Measurements from ENCODE around the gene SAT1. TPM values are rescaled to one million over a fixed set of nuclear protein-coding genes. Genes with fewer than 3 reads are reported as not detected.
A peak's percentile ranks its signal among the peaks of the same experiment; 100 is the strongest.

Gene SAT1
- total and polyA plus RNA-seq, 4 donors: 606 to 2,339 (median 1,213) TPM

DNA sequence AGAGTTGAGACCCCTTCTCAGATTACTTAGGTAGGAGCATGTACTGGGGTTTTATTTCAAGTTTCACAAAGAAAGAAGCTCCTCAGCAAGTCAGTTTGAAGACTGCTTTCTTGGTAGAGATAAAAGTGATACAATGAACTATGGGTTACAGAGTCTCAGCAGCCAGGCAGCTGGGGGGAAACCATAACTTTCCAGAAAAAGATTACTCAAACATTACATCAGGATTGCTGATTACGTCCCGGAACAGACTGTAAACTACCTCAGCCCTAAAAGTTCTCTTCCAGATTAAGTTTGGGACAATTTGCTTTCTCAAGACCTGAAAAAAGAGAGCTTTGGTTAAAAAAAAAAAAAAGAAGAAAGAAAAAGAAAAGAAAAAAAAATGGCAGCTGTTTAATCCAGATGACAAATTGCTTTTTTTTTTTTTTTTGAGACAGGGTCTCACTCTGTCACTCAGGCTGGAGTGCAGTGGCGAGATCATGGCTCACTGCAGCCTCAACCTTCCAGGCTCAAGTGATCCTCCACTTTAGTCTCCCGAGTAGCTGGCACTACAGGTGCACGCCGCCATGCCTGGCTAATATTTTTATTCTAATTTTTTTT lies 16.6 kb downstream of the SAT1 start:
- TF ChIP-seq, protein P1, sequence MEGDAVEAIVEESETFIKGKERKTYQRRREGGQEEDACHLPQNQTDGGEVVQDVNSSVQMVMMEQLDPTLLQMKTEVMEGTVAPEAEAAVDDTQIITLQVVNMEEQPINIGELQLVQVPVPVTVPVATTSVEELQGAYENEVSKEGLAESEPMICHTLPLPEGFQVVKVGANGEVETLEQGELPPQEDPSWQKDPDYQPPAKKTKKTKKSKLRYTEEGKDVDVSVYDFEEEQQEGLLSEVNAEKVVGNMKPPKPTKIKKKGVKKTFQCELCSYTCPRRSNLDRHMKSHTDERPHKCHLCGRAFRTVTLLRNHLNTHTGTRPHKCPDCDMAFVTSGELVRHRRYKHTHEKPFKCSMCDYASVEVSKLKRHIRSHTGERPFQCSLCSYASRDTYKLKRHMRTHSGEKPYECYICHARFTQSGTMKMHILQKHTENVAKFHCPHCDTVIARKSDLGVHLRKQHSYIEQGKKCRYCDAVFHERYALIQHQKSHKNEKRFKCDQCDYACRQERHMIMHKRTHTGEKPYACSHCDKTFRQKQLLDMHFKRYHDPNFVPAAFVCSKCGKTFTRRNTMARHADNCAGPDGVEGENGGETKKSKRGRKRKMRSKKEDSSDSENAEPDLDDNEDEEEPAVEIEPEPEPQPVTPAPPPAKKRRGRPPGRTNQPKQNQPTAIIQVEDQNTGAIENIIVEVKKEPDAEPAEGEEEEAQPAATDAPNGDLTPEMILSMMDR (IDR thresholded peaks at IDR 0.05; ENCODE audit: control extremely low read depth, extremely low read depth): no peak
- no peak for ATAC-seq (ENCODE audit: insufficient read depth, low FRiP score)
- Histone ChIP-seq H3K9me3 (ENCODE audit: control insufficient read depth in 4 of 4, insufficient read depth in 3 of 4, low read length in 3 of 4) (no peaks in the 10 kb centered on the region), H3K27ac (ENCODE audit: low read depth in 1 of 2, low read length in 1 of 2) (peak overlapping the region in 1 of 2 donors; percentile 40), H3K9ac (ENCODE audit: insufficient read depth in 1 of 2, low read length in 2 of 2) (no peak overlapping the region), H3K4me1 (ENCODE audit: control insufficient read depth in 5 of 5, insufficient read depth in 5 of 5, low read length in 5 of 5) (peaks cover 3 to 31% (median 11%) of the 10 kb centered on the region in 5 donors), H3K4me3 (no peak overlapping the region), H3K36me3 (ENCODE audit: control insufficient read depth in 4 of 4, insufficient read depth in 4 of 4, low read length in 4 of 4) (no peaks in the 10 kb centered on the region), H3K27me3 (ENCODE audit: control insufficient read depth in 3 of 3, insufficient read depth in 3 of 3, low read length in 2 of 3) (peaks cover 0 to 4% (median 0%) of the 10 kb centered on the region in 3 donors)
- 69 to 71% methylated on average over 6 of the region's 6 CpGs for WGBS, 2 donors
- DNase-seq: peak in 1 of 3 donors; percentile 36

DNA sequence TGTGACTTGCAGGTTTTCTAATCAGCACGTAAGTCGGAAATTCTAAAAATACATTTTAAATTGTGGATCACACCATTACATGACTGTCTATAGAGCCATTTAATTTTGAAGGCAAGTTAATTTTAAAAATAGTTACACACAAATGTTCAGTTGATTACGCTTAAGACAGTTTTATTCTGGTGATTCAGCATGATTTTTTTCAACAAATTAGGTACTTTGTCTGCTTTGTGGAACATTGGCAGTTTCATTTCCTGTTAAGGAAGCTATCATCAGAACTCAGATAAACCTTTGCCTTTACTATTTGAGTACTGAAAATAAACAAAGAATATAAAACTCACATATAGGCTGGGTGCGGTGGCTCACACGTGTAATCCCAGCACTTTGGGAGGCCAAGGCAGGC lies 19.5 kb downstream of the SAT1 start:
- Histone ChIP-seq H3K27ac (ENCODE audit: low read depth in 1 of 2, low read length in 1 of 2) (no peak overlapping the region), H3K4me1 (ENCODE audit: control insufficient read depth in 5 of 5, insufficient read depth in 5 of 5, low read length in 5 of 5) (peaks cover 0 to 18% (median 7%) of the 10 kb centered on the region in 5 donors), H3K36me3 (ENCODE audit: control insufficient read depth in 4 of 4, insufficient read depth in 4 of 4, low read length in 4 of 4) (no peaks in the 10 kb centered on the region), H3K9ac (ENCODE audit: insufficient read depth in 1 of 2, low read length in 2 of 2) (no peak overlapping the region), H3K27me3 (ENCODE audit: control insufficient read depth in 3 of 3, insufficient read depth in 3 of 3, low read length in 2 of 3) (peaks cover 0 to 4% (median 0%) of the 10 kb centered on the region in 3 donors), H3K9me3 (ENCODE audit: control insufficient read depth in 4 of 4, insufficient read depth in 3 of 4, low read length in 3 of 4) (no peaks in the 10 kb centered on the region), H3K4me3 (no peak overlapping the region)
- TF ChIP-seq, protein P1 (IDR thresholded peaks at IDR 0.05; ENCODE audit: control extremely low read depth, extremely low read depth): no peak
- ATAC-seq (ENCODE audit: insufficient read depth, low FRiP score) (no peak), DNase-seq (no peak)
- 54 to 71% methylated on average over 5 of the region's 5 CpGs for WGBS, 2 donors

DNA sequence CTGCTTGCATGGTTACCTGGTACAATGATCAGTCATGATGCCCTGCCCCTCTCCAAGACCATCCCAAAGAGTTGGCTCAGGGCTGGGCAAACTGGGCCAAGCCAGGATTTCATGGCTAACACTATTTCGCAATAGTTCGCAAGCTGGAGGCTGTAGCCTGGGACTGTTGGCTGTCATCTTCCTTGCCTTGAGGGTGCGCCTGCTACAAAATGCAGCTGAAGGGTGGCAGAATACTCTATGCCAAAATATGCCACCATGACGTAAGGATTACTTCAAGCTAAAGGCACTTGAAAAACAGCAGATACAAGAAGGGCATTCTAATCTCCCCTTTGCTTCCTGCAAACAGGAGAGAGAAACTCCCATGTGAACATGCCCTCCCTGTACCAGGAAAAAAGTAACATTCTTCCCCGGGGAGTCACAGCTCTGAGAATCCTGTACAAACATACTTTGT lies 21.0 kb downstream of the SAT1 start:
- peak; percentile 69 for ATAC-seq (ENCODE audit: insufficient read depth, low FRiP score)
- peaks cover 0 to 4% (median 0%) of the 10 kb centered on the region in 3 donors for H3K27me3 ChIP-seq (ENCODE audit: control insufficient read depth in 3 of 3, insufficient read depth in 3 of 3, low read length in 2 of 3)
- DNase-seq: peak in 2 of 3 donors; percentile 46 to 57
- H3K27ac ChIP-seq (ENCODE audit: low read depth in 1 of 2, low read length in 1 of 2): peak overlapping the region; percentile 70 to 79
- H3K9ac ChIP-seq (ENCODE audit: insufficient read depth in 1 of 2, low read length in 2 of 2): no peak overlapping the region
- H3K4me1 ChIP-seq (ENCODE audit: control insufficient read depth in 5 of 5, insufficient read depth in 5 of 5, low read length in 5 of 5): peaks cover 0 to 11% (median 8%) of the 10 kb centered on the region in 5 donors
- H3K36me3 ChIP-seq (ENCODE audit: control insufficient read depth in 4 of 4, insufficient read depth in 4 of 4, low read length in 4 of 4): no peaks in the 10 kb centered on the region
- WGBS, 2 donors: 48 to 56% methylated on average over 5 of the region's 5 CpGs
- H3K4me3 ChIP-seq: no peak overlapping the region
- no peaks in the 10 kb centered on the region for H3K9me3 ChIP-seq (ENCODE audit: control insufficient read depth in 4 of 4, insufficient read depth in 3 of 4, low read length in 3 of 4)
- TF ChIP-seq, protein P1 (IDR thresholded peaks at IDR 0.05; ENCODE audit: control extremely low read depth, extremely low read depth): no peak
